HEK293T (cell line): ENCODE data around the gene SMARCD2.

Source experiments
- CTCF ChIA-PET: fragments of 350-600 bp; formaldehyde crosslinking; extraction: SDS; loops from one replicate; lab custom pipeline; 2021; ENCODE audit warnings: antibody characterized with exemption, inconsistent platforms; lab: Yijun Ruan, JAX
- POLR2A ChIA-PET: fragments of 350-600 bp; formaldehyde crosslinking; extraction: SDS; loops from one replicate; lab custom pipeline; 2020; ENCODE audit warnings: antibody characterized with exemption, inconsistent platforms; lab: Yijun Ruan, JAX
- DNase-seq: peaks from one replicate; pipeline ENCODE4 v3.0.0; 2012; ENCODE audit warnings: mixed read lengths; ENCODE audit errors: extremely low spot score
- ARNT ChIP-seq: fragments of 450-650 bp; IDR thresholded peaks from 2 replicates; pipeline ENCODE4 v1.6.1; 2017; ENCODE audit warnings: mild to moderate bottlenecking
- BHLHE40 ChIP-seq: fragments of 450-650 bp; IDR thresholded peaks from 2 replicates; pipeline ENCODE4 v1.6.1; 2016; ENCODE audit warnings: mild to moderate bottlenecking, moderate library complexity, borderline replicate concordance
- CTBP1 ChIP-seq: fragments of 450-650 bp; IDR thresholded peaks from 2 replicates; pipeline ENCODE4 v1.6.1; 2016; ENCODE audit warnings: borderline replicate concordance
- ELF4 ChIP-seq: fragments of 450-650 bp; IDR thresholded peaks from 2 replicates; pipeline ENCODE4 v1.6.1; 2017; ENCODE audit warnings: antibody characterized with exemption
- FOXA1 ChIP-seq: fragments of 450-650 bp; IDR thresholded peaks from 2 replicates; pipeline ENCODE4 v1.6.1; 2016; ENCODE audit warnings: mild to moderate bottlenecking
- FOXK2 ChIP-seq: fragments of 450-650 bp; IDR thresholded peaks from 2 replicates; pipeline ENCODE4 v1.6.1; 2016; ENCODE audit warnings: mild to moderate bottlenecking
- FOXM1 ChIP-seq: fragments of 450-650 bp; IDR thresholded peaks from 2 replicates; pipeline ENCODE4 v1.6.1; 2017; ENCODE audit warnings: mild to moderate bottlenecking, borderline replicate concordance
- HDGF ChIP-seq: fragments of 450-650 bp; IDR thresholded peaks from 2 replicates; pipeline ENCODE4 v1.6.1; 2017; ENCODE audit warnings: antibody characterized with exemption, borderline replicate concordance
- L3MBTL2 ChIP-seq: fragments of 450-650 bp; conservative IDR thresholded peaks from 2 replicates; pipeline ENCODE4 v1.6.1; 2016; ENCODE audit warnings: mild to moderate bottlenecking
- LEF1 ChIP-seq: fragments of 450-650 bp; IDR thresholded peaks from 2 replicates; pipeline ENCODE4 v1.6.1; 2017; ENCODE audit warnings: mild to moderate bottlenecking, borderline replicate concordance
- NFRKB ChIP-seq: fragments of 450-650 bp; IDR thresholded peaks from 2 replicates; pipeline ENCODE4 v1.6.1; 2016; ENCODE audit warnings: mild to moderate bottlenecking, moderate library complexity
- PKNOX1 ChIP-seq: fragments of 450-650 bp; IDR thresholded peaks from 2 replicates; pipeline ENCODE4 v1.6.1; 2016
- SP1 ChIP-seq: fragments of 450-650 bp; IDR thresholded peaks from 2 replicates; pipeline ENCODE4 v1.6.1; 2017
- SUZ12 ChIP-seq: fragments of 450-650 bp; IDR thresholded peaks from 2 replicates; pipeline ENCODE4 v1.6.1; 2016; ENCODE audit warnings: mild to moderate bottlenecking
- TARDBP ChIP-seq: fragments of 450-650 bp; IDR thresholded peaks from 2 replicates; pipeline ENCODE4 v1.6.1; 2016
- ZNF384 ChIP-seq: fragments of 450-650 bp; IDR thresholded peaks from 2 replicates; pipeline ENCODE4 v1.6.1; 2016

The SMARCD2 gene

GRCh38 chr17:63790057-63790456, 52.4 kb downstream of the SMARCD2 start:
- ChIA-PET CTCF (interaction anchor here (0.6 kb wide), 1 partner anchor 1383 kb away, joined by 6 read pairs; no protein-coding TSS in a partner anchor), POLR2A (interaction anchor here (2.9 kb wide), 1 partner anchor 16 kb away, joined by 15 read pairs; the partner anchor contains the start of genes CCDC47 and DDX42)
- no peak for TF ChIP-seq FOXM1
- no peak for TF ChIP-seq FOXA1
- TF ChIP-seq PKNOX1 = no peak
- TF ChIP-seq FOXK2 = no peak
- TF ChIP-seq ELF4 = no peak
- no peak for TF ChIP-seq TARDBP
- no peak for TF ChIP-seq ARNT
- no peak for DNase-seq

GRCh38 chr17:63786971-63787711, 55.3 kb downstream of the SMARCD2 start:
- ChIA-PET CTCF (interaction anchor here (1.5 kb wide), 1 partner anchor 12 kb away, joined by 9 read pairs; no protein-coding TSS in a partner anchor), POLR2A (interaction anchor here (2.7 kb wide), 1 partner anchor 14 kb away, joined by 10 read pairs; the partner anchor contains the start of genes CCDC47 and DDX42)
- TF ChIP-seq BHLHE40 (no peak), ARNT (no peak), SP1 (no peak), LEF1 (no peak), FOXA1 (no peak), CTBP1 (no peak), PKNOX1 (no peak), ZNF384 (no peak), NFRKB (no peak), SUZ12 (no peak)
- DNase-seq = no peak

- DNase-seq = no peak
- ChIA-PET CTCF (interaction anchor here (1.5 kb wide), 1 partner anchor 11 kb away, joined by 9 read pairs; no protein-coding TSS in a partner anchor), POLR2A (interaction anchor here (2.7 kb wide), 1 partner anchor 13 kb away, joined by 10 read pairs; the partner anchor contains the start of genes CCDC47 and DDX42)
- no peak for TF ChIP-seq LEF1
- TF ChIP-seq ELF4 = no peak
- TF ChIP-seq SUZ12 = no peak
- no peak for TF ChIP-seq FOXA1
- TF ChIP-seq PKNOX1 = no peak
- TF ChIP-seq L3MBTL2 = no peak
- no peak for TF ChIP-seq TARDBP
These were observed 56.4 kb downstream of the SMARCD2 start for GRCh38 chr17:63786117-63786516.

- TF ChIP-seq FOXM1 (no peak), CTBP1 (no peak), LEF1 (no peak), BHLHE40 (no peak), FOXK2 (no peak), HDGF (no peak), NFRKB (no peak), FOXA1 (no peak), L3MBTL2 (no peak), ARNT (no peak)
- CTCF ChIA-PET = interaction anchor here (1.5 kb wide), 1 partner anchor 10 kb away, joined by 9 read pairs; no protein-coding TSS in a partner anchor
- POLR2A ChIA-PET = interaction anchor here (2.7 kb wide), 1 partner anchor 12 kb away, joined by 10 read pairs; the partner anchor contains the start of genes CCDC47 and DDX42
These were observed 56.9 kb downstream of the SMARCD2 start for GRCh38 chr17:63785556-63785955.

GRCh38 chr17:63783522-63783921, 59.0 kb downstream of the SMARCD2 start:
- no peak for DNase-seq
- CTCF ChIA-PET = no interaction called here
- POLR2A ChIA-PET = interaction anchor here (1.4 to 4.2 kb wide), 2 partner anchors 10 to 41 kb away, joined by 3 to 47 read pairs; partner anchors contain the start of genes CCDC47 and DDX42
- TF ChIP-seq LEF1 (no peak), FOXA1 (no peak), SUZ12 (no peak), ZNF384 (no peak), FOXM1 (no peak), FOXK2 (no peak), HDGF (no peak), L3MBTL2 (no peak), ARNT (no peak), CTBP1 (no peak), SP1 (no peak)

More at GRCh38 chr17:63785556-63785955, 56.9 kb downstream of the SMARCD2 start:
- DNase-seq = no peak
